Liver (tissue), 9 donors: Measurements from ENCODE around the gene AGPAT3. TPM values are rescaled to one million over a fixed set of nuclear protein-coding genes. Genes with fewer than 3 reads are reported as not detected.

Source experiments
- DNase-seq: peaks from one replicate; pipeline ENCODE4 v3.0.0-alpha.2; 2017; ENCODE audit warnings: low spot score
- H3K27ac ChIP-seq, 2 donors: one replicate each; pipeline ENCODE4 v1.7.0; 2013; ENCODE audit warnings: inconsistent platforms in 2 of 2, low read length in 2 of 2, control low read depth in 1 of 2, low read depth in 1 of 2, mild to moderate bottlenecking in 1 of 2
- H3K27me3 ChIP-seq, 4 donors: one replicate each; pipeline versions ENCODE4 v1.6.1 to v1.7.0; 2013; ENCODE audit warnings: low read length in 3 of 4, inconsistent platforms in 1 of 4, mild to moderate bottlenecking in 1 of 4, moderate library complexity in 1 of 4; ENCODE audit not compliant: control insufficient read depth in 4 of 4, insufficient read depth in 4 of 4
- H3K36me3 ChIP-seq, 4 donors: one replicate each; pipeline versions ENCODE4 v1.6.1 to v1.7.0; 2013; ENCODE audit warnings: low read length in 3 of 4, mild to moderate bottlenecking in 3 of 4, low read depth in 1 of 4, moderate library complexity in 1 of 4; ENCODE audit not compliant: control insufficient read depth in 4 of 4, insufficient read depth in 3 of 4
- H3K4me1 ChIP-seq, 4 donors: one replicate each; pipeline versions ENCODE4 v1.6.1 to v1.7.0; 2013; ENCODE audit warnings: low read length in 3 of 4, mild to moderate bottlenecking in 3 of 4, moderate library complexity in 1 of 4; ENCODE audit not compliant: control insufficient read depth in 4 of 4, insufficient read depth in 4 of 4
- H3K4me3 ChIP-seq, 3 donors: one replicate each; pipeline versions ENCODE4 v1.6.1 to v1.7.0; 2013; ENCODE audit warnings: low read length in 3 of 3, control low read depth in 1 of 3, low read depth in 1 of 3, mild to moderate bottlenecking in 1 of 3
- H3K9ac ChIP-seq, 2 donors: one replicate each; pipeline ENCODE4 v1.7.0; 2013; ENCODE audit warnings: low read length in 2 of 2, mild to moderate bottlenecking in 2 of 2, moderate library complexity in 2 of 2, control low read depth in 1 of 2, low read depth in 1 of 2
- H3K9me3 ChIP-seq, 4 donors: one replicate each; pipeline versions ENCODE4 v1.6.1 to v1.7.0; 2013; ENCODE audit warnings: low read length in 3 of 4; ENCODE audit not compliant: control insufficient read depth in 4 of 4
- EGR1 ChIP-seq, 2 donors: IDR thresholded peaks; 2 replicates each; pipeline ENCODE4 v1.6.1; 2016 to 2018; ENCODE audit warnings: antibody characterized with exemption in 2 of 2, low read depth in 2 of 2
- FOXA1 ChIP-seq: IDR thresholded peaks from 2 replicates; pipeline ENCODE4 v1.6.1; 2016; ENCODE audit warnings: antibody characterized with exemption
- FOXA2 ChIP-seq: IDR thresholded peaks from 2 replicates; pipeline ENCODE4 v1.6.1; 2016; ENCODE audit warnings: antibody characterized with exemption
- GABPA ChIP-seq, 2 donors: IDR thresholded peaks in 1 of 2; conservative IDR thresholded peaks in 1 of 2; 2 replicates each; pipeline ENCODE4 v1.6.1; 2016; ENCODE audit warnings: antibody characterized with exemption in 2 of 2, mild to moderate bottlenecking in 1 of 2, moderate library complexity in 1 of 2
- HNF4A ChIP-seq, 2 donors: conservative IDR thresholded peaks; 2 replicates each; pipeline ENCODE4 v1.6.1; 2016; ENCODE audit warnings: antibody characterized with exemption in 2 of 2, mild to moderate bottlenecking in 2 of 2
- HNF4G ChIP-seq: IDR thresholded peaks from 2 replicates; pipeline ENCODE4 v1.6.1; 2016; ENCODE audit warnings: antibody characterized with exemption
- MAX ChIP-seq: IDR thresholded peaks from 2 replicates; pipeline ENCODE4 v1.6.1; 2016; ENCODE audit warnings: antibody characterized with exemption
- NR2F2 ChIP-seq: IDR thresholded peaks from 2 replicates; pipeline ENCODE4 v1.6.1; 2016; ENCODE audit warnings: antibody characterized with exemption
- RAD21 ChIP-seq, 2 donors: IDR thresholded peaks; 2 replicates each; pipeline ENCODE4 v1.6.1; 2016; ENCODE audit warnings: antibody characterized with exemption in 2 of 2, mild to moderate bottlenecking in 2 of 2
- RXRA ChIP-seq, 2 donors: IDR thresholded peaks; 2 replicates each; pipeline ENCODE4 v1.6.1; 2017 to 2018; ENCODE audit warnings: antibody characterized with exemption in 2 of 2, mild to moderate bottlenecking in 1 of 2
- SP1 ChIP-seq: IDR thresholded peaks from 2 replicates; pipeline ENCODE4 v1.6.1; 2018; ENCODE audit warnings: antibody characterized with exemption, mild to moderate bottlenecking
- TAF1 ChIP-seq: conservative IDR thresholded peaks from 2 replicates; pipeline ENCODE4 v1.6.1; 2016; ENCODE audit warnings: antibody characterized with exemption, mild to moderate bottlenecking
- YY1 ChIP-seq: IDR thresholded peaks from 2 replicates; pipeline ENCODE4 v1.6.1; 2016; ENCODE audit warnings: antibody characterized with exemption, mild to moderate bottlenecking
- WGBS: extraction: QIAGEN DNeasy Blood & Tissue Kit; methylation state at CpG from one replicate; pipeline ENCODE4 v1.1.7; 2013; 5-methylcytosine and 5-hydroxymethylcytosine counted together
- polyA plus RNA-seq, 2 donors: library from polyadenylated mRNA; stranded (reverse) in 1 of 2; unstranded in 1 of 2; fragments of 200-250 nt in 1 of 2; fragments of >200 nt in 1 of 2; fragmentation: Nextera tagmentation in 1 of 2; extraction: Ambion mirVana in 1 of 2; gene quantifications; one replicate each; pipeline versions ENCODE4 v1.2.1 to v1.2.3, GENCODE V29; 2013 to 2015
- total RNA-seq, 2 donors: library from RNA; depleted of rRNA; stranded (reverse); fragments of >200 nt; gene quantifications; one replicate each; pipeline ENCODE4 v1.2.3, GENCODE V29; 2014
- TF ChIP-seq, protein P1 (sequence below): IDR thresholded peaks from 2 replicates; pipeline ENCODE4 v1.6.1; 2016; ENCODE audit warnings: antibody characterized with exemption
- TF ChIP-seq, protein P2 (sequence below): IDR thresholded peaks from 2 replicates; pipeline ENCODE4 v1.6.1; 2016; ENCODE audit warnings: antibody characterized with exemption
- TF ChIP-seq, protein P3 (sequence below): IDR thresholded peaks from 2 replicates; pipeline ENCODE4 v1.6.1; 2016; ENCODE audit warnings: antibody characterized with exemption, mild to moderate bottlenecking
- TF ChIP-seq, protein P4 (sequence below): fragments of 150-350 bp; IDR thresholded peaks from 2 replicates; pipeline ENCODE4 v1.5.1; 2017; ENCODE audit warnings: improper control_type of control experiment, low read depth, low read length; ENCODE audit not compliant: missing input control
- donor health status: healthy.
- donor health status: healthy.
- donor health status: healthy.
- donor health status: healthy.
- donor health status: healthy.

AGPAT3 gene
- total and polyA plus RNA-seq, 4 donors, result 32.3 to 148 (median 59.8) TPM

DNA sequence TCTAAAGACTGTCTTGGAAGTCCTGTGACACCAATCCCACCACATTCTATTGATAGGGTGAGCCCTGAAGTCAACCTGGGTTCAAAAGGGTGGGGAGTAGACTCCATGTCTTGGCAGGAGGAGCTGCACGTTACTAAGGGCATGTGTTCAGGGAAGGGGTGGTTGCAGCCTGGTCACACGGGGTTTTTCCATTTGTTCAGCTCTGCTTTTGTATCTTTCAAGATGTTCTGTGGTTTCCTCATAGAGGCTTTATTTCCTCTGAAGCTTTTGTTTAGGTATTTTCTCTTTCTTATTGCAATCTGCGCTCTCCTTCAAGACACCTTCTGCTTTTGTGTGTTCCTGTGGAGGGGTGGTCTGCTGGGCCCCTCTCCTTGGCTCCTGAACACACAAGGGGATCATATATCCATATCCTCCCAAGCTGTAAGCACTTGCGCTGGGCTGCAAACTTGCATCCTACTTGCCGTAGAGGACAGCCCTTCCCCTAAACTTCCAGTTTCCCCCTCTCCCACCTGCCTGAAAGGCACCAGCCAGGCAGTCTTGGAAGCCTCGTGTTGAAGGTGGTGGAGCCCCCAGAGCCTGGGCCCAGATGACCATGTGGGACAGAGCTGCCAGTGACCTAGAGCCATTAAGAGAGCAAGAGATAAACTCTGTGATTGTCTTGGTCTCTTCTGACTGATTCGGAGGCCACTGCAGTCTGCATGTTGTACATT lies 84.6 kb downstream of the AGPAT3 start:
- no peak for DNase-seq
- no peak overlapping the region for H3K27ac ChIP-seq
- H3K9ac ChIP-seq, result no peak overlapping the region
- no peak overlapping the region for H3K4me3 ChIP-seq
- H3K36me3 ChIP-seq, result peaks cover 0 to 4% (median 0%) of the 10 kb centered on the region in 4 donors
- H3K4me1 ChIP-seq, result peaks cover 0 to 2% (median under 1%) of the 10 kb centered on the region in 4 donors
- no peaks in the 10 kb centered on the region for H3K27me3 ChIP-seq
- H3K9me3 ChIP-seq, result peaks cover 0 to 4% (median under 1%) of the 10 kb centered on the region in 4 donors
- WGBS, result 91% methylated on average over 7 of the region's 7 CpGs
- TF ChIP-seq FOXA1 (no peak), HNF4G (no peak), RAD21 (IDR thresholded peaks at IDR 0.05) (no peak), HNF4A (conservative IDR thresholded peaks at IDR 0.05) (no peak), YY1 (no peak), MAX (no peak), RXRA (IDR thresholded peaks at IDR 0.05) (no peak), NR2F2 (no peak), FOXA2 (no peak), EGR1 (IDR thresholded peaks at IDR 0.05; ENCODE audit: low read depth in 2 of 2) (no peak), GABPA (IDR thresholded peaks at IDR 0.05 in 1 of 2, conservative IDR thresholded peaks at IDR 0.05 in 1 of 2) (no peak), SP1 (no peak), TAF1 (no peak)
- TF ChIP-seq, protein P1, sequence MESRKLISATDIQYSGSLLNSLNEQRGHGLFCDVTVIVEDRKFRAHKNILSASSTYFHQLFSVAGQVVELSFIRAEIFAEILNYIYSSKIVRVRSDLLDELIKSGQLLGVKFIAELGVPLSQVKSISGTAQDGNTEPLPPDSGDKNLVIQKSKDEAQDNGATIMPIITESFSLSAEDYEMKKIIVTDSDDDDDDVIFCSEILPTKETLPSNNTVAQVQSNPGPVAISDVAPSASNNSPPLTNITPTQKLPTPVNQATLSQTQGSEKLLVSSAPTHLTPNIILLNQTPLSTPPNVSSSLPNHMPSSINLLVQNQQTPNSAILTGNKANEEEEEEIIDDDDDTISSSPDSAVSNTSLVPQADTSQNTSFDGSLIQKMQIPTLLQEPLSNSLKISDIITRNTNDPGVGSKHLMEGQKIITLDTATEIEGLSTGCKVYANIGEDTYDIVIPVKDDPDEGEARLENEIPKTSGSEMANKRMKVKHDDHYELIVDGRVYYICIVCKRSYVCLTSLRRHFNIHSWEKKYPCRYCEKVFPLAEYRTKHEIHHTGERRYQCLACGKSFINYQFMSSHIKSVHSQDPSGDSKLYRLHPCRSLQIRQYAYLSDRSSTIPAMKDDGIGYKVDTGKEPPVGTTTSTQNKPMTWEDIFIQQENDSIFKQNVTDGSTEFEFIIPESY, result no peak
- TF ChIP-seq, protein P2, sequence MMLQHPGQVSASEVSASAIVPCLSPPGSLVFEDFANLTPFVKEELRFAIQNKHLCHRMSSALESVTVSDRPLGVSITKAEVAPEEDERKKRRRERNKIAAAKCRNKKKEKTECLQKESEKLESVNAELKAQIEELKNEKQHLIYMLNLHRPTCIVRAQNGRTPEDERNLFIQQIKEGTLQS, result no peak
- TF ChIP-seq, protein P3, sequence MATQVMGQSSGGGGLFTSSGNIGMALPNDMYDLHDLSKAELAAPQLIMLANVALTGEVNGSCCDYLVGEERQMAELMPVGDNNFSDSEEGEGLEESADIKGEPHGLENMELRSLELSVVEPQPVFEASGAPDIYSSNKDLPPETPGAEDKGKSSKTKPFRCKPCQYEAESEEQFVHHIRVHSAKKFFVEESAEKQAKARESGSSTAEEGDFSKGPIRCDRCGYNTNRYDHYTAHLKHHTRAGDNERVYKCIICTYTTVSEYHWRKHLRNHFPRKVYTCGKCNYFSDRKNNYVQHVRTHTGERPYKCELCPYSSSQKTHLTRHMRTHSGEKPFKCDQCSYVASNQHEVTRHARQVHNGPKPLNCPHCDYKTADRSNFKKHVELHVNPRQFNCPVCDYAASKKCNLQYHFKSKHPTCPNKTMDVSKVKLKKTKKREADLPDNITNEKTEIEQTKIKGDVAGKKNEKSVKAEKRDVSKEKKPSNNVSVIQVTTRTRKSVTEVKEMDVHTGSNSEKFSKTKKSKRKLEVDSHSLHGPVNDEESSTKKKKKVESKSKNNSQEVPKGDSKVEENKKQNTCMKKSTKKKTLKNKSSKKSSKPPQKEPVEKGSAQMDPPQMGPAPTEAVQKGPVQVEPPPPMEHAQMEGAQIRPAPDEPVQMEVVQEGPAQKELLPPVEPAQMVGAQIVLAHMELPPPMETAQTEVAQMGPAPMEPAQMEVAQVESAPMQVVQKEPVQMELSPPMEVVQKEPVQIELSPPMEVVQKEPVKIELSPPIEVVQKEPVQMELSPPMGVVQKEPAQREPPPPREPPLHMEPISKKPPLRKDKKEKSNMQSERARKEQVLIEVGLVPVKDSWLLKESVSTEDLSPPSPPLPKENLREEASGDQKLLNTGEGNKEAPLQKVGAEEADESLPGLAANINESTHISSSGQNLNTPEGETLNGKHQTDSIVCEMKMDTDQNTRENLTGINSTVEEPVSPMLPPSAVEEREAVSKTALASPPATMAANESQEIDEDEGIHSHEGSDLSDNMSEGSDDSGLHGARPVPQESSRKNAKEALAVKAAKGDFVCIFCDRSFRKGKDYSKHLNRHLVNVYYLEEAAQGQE, result no peak
- TF ChIP-seq, protein P4, sequence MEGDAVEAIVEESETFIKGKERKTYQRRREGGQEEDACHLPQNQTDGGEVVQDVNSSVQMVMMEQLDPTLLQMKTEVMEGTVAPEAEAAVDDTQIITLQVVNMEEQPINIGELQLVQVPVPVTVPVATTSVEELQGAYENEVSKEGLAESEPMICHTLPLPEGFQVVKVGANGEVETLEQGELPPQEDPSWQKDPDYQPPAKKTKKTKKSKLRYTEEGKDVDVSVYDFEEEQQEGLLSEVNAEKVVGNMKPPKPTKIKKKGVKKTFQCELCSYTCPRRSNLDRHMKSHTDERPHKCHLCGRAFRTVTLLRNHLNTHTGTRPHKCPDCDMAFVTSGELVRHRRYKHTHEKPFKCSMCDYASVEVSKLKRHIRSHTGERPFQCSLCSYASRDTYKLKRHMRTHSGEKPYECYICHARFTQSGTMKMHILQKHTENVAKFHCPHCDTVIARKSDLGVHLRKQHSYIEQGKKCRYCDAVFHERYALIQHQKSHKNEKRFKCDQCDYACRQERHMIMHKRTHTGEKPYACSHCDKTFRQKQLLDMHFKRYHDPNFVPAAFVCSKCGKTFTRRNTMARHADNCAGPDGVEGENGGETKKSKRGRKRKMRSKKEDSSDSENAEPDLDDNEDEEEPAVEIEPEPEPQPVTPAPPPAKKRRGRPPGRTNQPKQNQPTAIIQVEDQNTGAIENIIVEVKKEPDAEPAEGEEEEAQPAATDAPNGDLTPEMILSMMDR, result no peak
